KMS-11 (cell line): ENCODE data around the gene CD19.

Experiments used
- H2AFZ ChIP-seq: fragments of 200-600 bp; sonication (generic); 2 replicates; pipeline ENCODE4 v1.6.1; 2016; ENCODE audit warnings: antibody characterized with exemption, mixed run types, low read depth
- H3K27ac ChIP-seq: fragments of 200-600 bp; sonication (generic); 2 replicates; pipeline ENCODE4 v1.6.1; 2016; ENCODE audit warnings: mild to moderate bottlenecking, mixed run types
- H3K27me3 ChIP-seq: fragments of 200-600 bp; sonication (generic); 2 replicates; pipeline ENCODE4 v1.6.1; 2017; ENCODE audit warnings: mild to moderate bottlenecking, low read depth, mixed run types, moderate library complexity; ENCODE audit not compliant: insufficient read depth
- H3K36me3 ChIP-seq: fragments of 200-600 bp; sonication (generic); 2 replicates; pipeline ENCODE4 v1.6.1; 2017; ENCODE audit warnings: mild to moderate bottlenecking, mixed run types; ENCODE audit not compliant: insufficient read depth
- H3K4me1 ChIP-seq: fragments of 200-600 bp; sonication (generic); 2 replicates; pipeline ENCODE4 v1.6.1; 2016; ENCODE audit warnings: mild to moderate bottlenecking, low read depth, mixed run types; ENCODE audit not compliant: poor library complexity, severe bottlenecking
- H3K4me2 ChIP-seq: fragments of 200-600 bp; sonication (generic); 2 replicates; pipeline ENCODE4 v1.7.0; 2016; ENCODE audit warnings: mild to moderate bottlenecking, mixed run types
- H3K4me3 ChIP-seq: fragments of 200-600 bp; sonication (generic); IDR thresholded peaks from 2 replicates; pipeline ENCODE4 v1.6.1; 2017; ENCODE audit warnings: low read depth, low read length, mixed read lengths; ENCODE audit not compliant: insufficient read depth
- H3K79me2 ChIP-seq: fragments of 200-600 bp; sonication (generic); 2 replicates; pipeline ENCODE4 v1.6.1; 2016; ENCODE audit warnings: low read depth, mixed run types; ENCODE audit not compliant: insufficient read depth
- H3K9ac ChIP-seq: fragments of 200-600 bp; sonication (generic); 2 replicates; pipeline ENCODE4 v1.6.1; 2016; ENCODE audit warnings: mild to moderate bottlenecking, mixed run types
- H4K20me1 ChIP-seq: fragments of 200-600 bp; sonication (generic); 2 replicates; pipeline ENCODE4 v1.6.1; 2016; ENCODE audit warnings: mild to moderate bottlenecking, mixed run types; ENCODE audit not compliant: insufficient read depth
- TF ChIP-seq, protein P1 (sequence below): fragments of 200-600 bp; sonication (generic); conservative IDR thresholded peaks from 2 replicates; pipeline ENCODE4 v1.6.1; 2017; ENCODE audit warnings: low read depth, mild to moderate bottlenecking, antibody characterized with exemption, low read length, moderate library complexity, mixed read lengths

CD19 gene

DNA sequence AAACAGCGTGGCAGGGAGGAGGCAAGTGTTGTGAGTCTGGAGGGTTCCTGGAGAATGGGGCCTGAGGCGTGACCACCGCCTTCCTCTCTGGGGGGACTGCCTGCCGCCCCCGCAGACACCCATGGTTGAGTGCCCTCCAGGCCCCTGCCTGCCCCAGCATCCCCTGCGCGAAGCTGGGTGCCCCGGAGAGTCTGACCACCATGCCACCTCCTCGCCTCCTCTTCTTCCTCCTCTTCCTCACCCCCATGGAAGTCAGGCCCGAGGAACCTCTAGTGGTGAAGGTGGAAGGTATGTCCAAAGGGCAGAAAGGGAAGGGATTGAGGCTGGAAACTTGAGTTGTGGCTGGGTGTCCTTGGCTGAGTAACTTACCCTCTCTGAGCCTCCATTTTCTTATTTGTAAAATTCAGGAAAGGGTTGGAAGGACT lies at the start of gene CD19:
CD19 (plus strand) TSS at position 171 of the 425 bp plus-strand sequence; CDS start at position 201, 30 bp downstream.
- Histone ChIP-seq H3K4me1 (peaks cover 24% of the 10 kb centered on the region), H3K9ac (no peak within 1 kb of the TSS), H3K4me3 (no peak within 1 kb of the TSS), H3K79me2 (no peaks in the 10 kb centered on the region), H3K27ac (no peak within 1 kb of the TSS), H3K4me2 (no peak within 1 kb of the TSS), H3K27me3 (no peaks in the 10 kb centered on the region), H4K20me1 (no peaks in the 10 kb centered on the region), H3K36me3 (no peaks in the 10 kb centered on the region), H2AFZ (no peak within 1 kb of the TSS)
- TF ChIP-seq, protein P1, sequence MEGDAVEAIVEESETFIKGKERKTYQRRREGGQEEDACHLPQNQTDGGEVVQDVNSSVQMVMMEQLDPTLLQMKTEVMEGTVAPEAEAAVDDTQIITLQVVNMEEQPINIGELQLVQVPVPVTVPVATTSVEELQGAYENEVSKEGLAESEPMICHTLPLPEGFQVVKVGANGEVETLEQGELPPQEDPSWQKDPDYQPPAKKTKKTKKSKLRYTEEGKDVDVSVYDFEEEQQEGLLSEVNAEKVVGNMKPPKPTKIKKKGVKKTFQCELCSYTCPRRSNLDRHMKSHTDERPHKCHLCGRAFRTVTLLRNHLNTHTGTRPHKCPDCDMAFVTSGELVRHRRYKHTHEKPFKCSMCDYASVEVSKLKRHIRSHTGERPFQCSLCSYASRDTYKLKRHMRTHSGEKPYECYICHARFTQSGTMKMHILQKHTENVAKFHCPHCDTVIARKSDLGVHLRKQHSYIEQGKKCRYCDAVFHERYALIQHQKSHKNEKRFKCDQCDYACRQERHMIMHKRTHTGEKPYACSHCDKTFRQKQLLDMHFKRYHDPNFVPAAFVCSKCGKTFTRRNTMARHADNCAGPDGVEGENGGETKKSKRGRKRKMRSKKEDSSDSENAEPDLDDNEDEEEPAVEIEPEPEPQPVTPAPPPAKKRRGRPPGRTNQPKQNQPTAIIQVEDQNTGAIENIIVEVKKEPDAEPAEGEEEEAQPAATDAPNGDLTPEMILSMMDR = no peak

DNA sequence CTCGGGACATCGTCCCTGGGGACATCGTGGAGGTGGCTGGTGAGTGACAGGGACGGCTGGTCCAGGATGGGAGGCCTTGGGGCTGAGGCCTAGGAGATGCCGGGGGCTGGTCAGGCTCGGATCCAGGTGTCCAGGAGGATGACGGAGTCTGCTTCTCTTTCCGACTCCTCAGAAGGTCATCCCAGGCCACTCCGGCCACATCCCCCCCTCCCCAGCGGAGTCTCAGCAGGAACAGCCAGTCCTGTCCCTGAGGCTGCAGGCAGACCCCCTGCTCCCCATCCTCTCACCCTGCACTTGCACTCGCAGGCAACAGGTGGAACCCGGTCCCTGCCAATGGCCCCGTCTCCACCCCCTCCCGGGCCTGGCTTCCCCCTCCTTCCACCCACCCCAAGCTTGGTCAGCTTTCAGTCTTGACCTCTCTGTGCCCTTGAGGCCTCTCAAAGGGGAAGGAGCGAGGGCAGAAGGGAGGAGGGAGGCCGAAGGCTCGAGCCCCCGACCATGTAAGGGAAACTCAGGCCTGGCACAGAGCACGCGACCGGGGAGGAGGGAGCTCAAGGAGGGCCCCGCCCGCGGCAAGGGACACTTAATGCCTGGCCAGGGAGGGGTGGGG lies 49.1 kb upstream of the CD19 start:
- H3K9ac ChIP-seq = no peak overlapping the region
- no peaks in the 10 kb centered on the region for H4K20me1 ChIP-seq
- H2AFZ ChIP-seq = no peak overlapping the region
- no peak overlapping the region for H3K4me3 ChIP-seq
- H3K36me3 ChIP-seq = no peaks in the 10 kb centered on the region
- H3K27ac ChIP-seq = no peak overlapping the region
- TF ChIP-seq, protein P1 = no peak
- H3K4me2 ChIP-seq = no peak overlapping the region
- H3K27me3 ChIP-seq = no peaks in the 10 kb centered on the region
- H3K79me2 ChIP-seq = no peaks in the 10 kb centered on the region
- H3K4me1 ChIP-seq = peaks cover 29% of the 10 kb centered on the region

DNA sequence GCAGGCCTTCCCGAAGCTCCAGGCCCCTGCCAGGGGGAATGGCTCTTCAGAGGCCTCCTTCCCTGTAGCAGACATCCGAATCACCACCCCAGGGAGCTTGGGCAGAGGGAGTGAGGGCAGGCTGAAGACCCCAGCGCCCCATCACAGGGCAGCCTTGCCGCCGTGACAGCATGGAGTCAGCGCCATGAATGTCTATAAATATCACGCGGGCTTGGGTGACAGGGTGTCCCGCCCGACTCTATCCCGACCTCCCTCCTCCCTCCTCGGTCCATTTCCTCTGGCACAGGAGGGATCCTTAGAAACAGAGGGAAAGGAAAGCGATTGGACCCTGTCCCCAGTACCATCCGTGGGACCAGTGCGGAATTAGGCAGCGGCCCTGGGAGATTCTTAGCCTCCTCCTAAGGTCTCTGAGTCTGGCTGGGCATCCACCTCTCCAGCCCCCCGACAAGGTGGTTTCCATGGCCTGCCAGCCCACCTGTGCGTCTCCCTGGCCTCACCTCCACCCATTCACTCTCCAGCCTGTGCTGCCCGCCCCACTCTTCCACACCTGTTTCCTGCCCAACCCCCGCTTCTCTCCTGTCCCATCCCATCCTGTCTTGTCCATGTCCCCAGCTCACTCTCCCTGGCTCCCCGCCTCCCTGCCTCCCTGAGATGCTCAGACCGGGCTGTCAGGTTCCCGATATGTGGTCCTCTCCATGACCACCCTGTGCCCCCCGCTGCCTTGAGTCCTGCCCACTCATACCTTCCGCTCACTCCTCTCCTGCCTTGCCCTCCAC lies 48.4 kb upstream of the CD19 start:
- H3K4me2 ChIP-seq = no peak overlapping the region
- no peak overlapping the region for H3K27ac ChIP-seq
- H3K4me1 ChIP-seq = peaks cover 21% of the 10 kb centered on the region
- no peaks in the 10 kb centered on the region for H3K79me2 ChIP-seq
- no peak overlapping the region for H2AFZ ChIP-seq
- H3K4me3 ChIP-seq = no peak overlapping the region
- H3K27me3 ChIP-seq = no peaks in the 10 kb centered on the region
- H4K20me1 ChIP-seq = no peaks in the 10 kb centered on the region
- H3K36me3 ChIP-seq = no peaks in the 10 kb centered on the region
- H3K9ac ChIP-seq = no peak overlapping the region
- TF ChIP-seq, protein P1 = no peak

DNA sequence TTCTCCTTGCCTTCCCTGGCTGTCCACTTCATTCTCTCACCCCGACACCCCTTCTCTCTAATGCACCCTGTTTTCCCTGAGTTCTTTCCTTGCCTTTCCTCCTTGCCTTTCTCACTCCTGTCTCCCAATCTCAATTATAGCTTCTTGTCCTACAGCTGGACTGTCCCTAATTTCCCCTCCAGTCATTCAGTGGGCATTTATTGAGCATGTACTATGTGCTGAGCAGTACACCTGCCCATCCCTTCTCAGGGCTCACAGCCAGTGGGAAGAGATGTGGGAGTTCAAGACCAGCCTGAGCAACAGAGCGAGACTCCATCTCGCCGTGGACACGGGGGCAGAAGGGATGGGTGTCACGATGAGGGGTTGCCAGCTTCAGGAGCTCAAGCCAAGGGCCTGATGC lies 47.7 kb upstream of the CD19 start:
- Histone ChIP-seq H3K36me3 (no peaks in the 10 kb centered on the region), H3K4me2 (no peak overlapping the region), H3K4me1 (peaks cover 15% of the 10 kb centered on the region), H3K27ac (no peak overlapping the region), H3K9ac (no peak overlapping the region), H3K27me3 (no peaks in the 10 kb centered on the region), H3K4me3 (no peak overlapping the region), H4K20me1 (no peaks in the 10 kb centered on the region), H3K79me2 (no peaks in the 10 kb centered on the region), H2AFZ (no peak overlapping the region)
- TF ChIP-seq, protein P1 = no peak
